Keratinocyte (primary cell): ENCODE data around the gene FCER1G. TPM values are rescaled to one million over a fixed set of nuclear protein-coding genes. Genes with fewer than 3 reads are reported as not detected.

ENCODE experiments used
- DNase-seq: peaks from one replicate; pipeline ENCODE4 v3.0.0-alpha.2; 2011; ENCODE audit warnings: low read depth, missing footprints, low spot score
- FAIRE-seq: peaks from 2 replicates; lab custom pipeline; 2011; peaks lifted over from hg19 to GRCh38; lab: Jason Lieb, UNC
- H2AFZ ChIP-seq: 2 replicates; pipeline ENCODE4 v1.6.0; 2012; ENCODE audit warnings: low read length, control low read depth, inconsistent platforms; ENCODE audit not compliant: control insufficient read depth
- H3K27ac ChIP-seq: 2 replicates; pipeline ENCODE4 v1.5.1; 2011; ENCODE audit warnings: low read length; ENCODE audit not compliant: control insufficient read depth, insufficient read depth
- H3K27me3 ChIP-seq: 3 replicates; pipeline ENCODE4 v1.6.0; 2011; ENCODE audit warnings: low read length; ENCODE audit not compliant: control insufficient read depth, insufficient read depth; ENCODE audit errors: extremely low read depth
- H3K36me3 ChIP-seq, 2 experiments: 2 replicates in 1 of 2; 3 replicates in 1 of 2; pipeline ENCODE4 v1.5.1; 2011; ENCODE audit warnings: low read length in 2 of 2, mild to moderate bottlenecking in 1 of 2; ENCODE audit not compliant: control insufficient read depth in 2 of 2, insufficient read depth in 2 of 2; ENCODE audit errors: extremely low read depth in 1 of 2
- H3K4me1 ChIP-seq: 3 replicates; pipeline ENCODE4 v1.5.1; 2011; ENCODE audit warnings: low read length; ENCODE audit not compliant: control insufficient read depth, insufficient read depth; ENCODE audit errors: extremely low read depth
- H3K4me2 ChIP-seq: 3 replicates; pipeline ENCODE4 v1.6.0; 2011; ENCODE audit warnings: low read depth, low read length; ENCODE audit not compliant: control insufficient read depth, insufficient read depth; ENCODE audit errors: extremely low read depth
- H3K4me3 ChIP-seq, 3 experiments: fragments of 200-600 bp in 1 of 3; sonication (generic) in 1 of 3; 2 replicates in 2 of 3; 3 replicates in 1 of 3; pipeline ENCODE4 v1.5.1; 2011 to 2016; ENCODE audit warnings: low read length in 3 of 3, mild to moderate bottlenecking in 3 of 3, control low read depth in 2 of 3, inconsistent platforms in 1 of 3, low read depth in 1 of 3, mixed read lengths in 1 of 3, mixed run types in 1 of 3, moderate library complexity in 1 of 3; ENCODE audit not compliant: control insufficient read depth in 2 of 3, insufficient read depth in 2 of 3; ENCODE audit errors: extremely low read depth in 1 of 3
- H3K79me2 ChIP-seq: 2 replicates; pipeline ENCODE4 v1.6.0; 2012; ENCODE audit warnings: low read length; ENCODE audit not compliant: control insufficient read depth, insufficient read depth
- H3K9ac ChIP-seq: 3 replicates; pipeline ENCODE4 v1.6.0; 2011; ENCODE audit warnings: low read length; ENCODE audit not compliant: control insufficient read depth, insufficient read depth; ENCODE audit errors: extremely low read depth
- H3K9me1 ChIP-seq: 3 replicates; pipeline ENCODE4 v1.6.0; 2011; ENCODE audit warnings: low read length; ENCODE audit not compliant: control insufficient read depth, insufficient read depth; ENCODE audit errors: extremely low read depth
- H3K9me3 ChIP-seq: 2 replicates; pipeline ENCODE4 v1.5.1; 2012; ENCODE audit warnings: low read depth, low read length; ENCODE audit not compliant: control insufficient read depth
- H4K20me1 ChIP-seq: 3 replicates; pipeline ENCODE4 v1.6.0; 2011; ENCODE audit warnings: low read length; ENCODE audit not compliant: control insufficient read depth, insufficient read depth; ENCODE audit errors: extremely low read depth
- CTCF ChIP-seq, 3 experiments: IDR thresholded peaks in 1 of 3; conservative IDR thresholded peaks in 1 of 3; optimal IDR thresholded peaks in 1 of 3; 2 replicates in 2 of 3; 3 replicates in 1 of 3; pipeline versions ENCODE3 to v1.5.1; 2011; ENCODE audit warnings: low read length in 3 of 3, mild to moderate bottlenecking in 3 of 3, moderate library complexity in 2 of 3, control low read depth in 1 of 3, inconsistent platforms in 1 of 3; ENCODE audit not compliant: insufficient read depth in 2 of 3; ENCODE audit errors: extremely low read depth in 1 of 3
- EZH2 ChIP-seq: IDR thresholded peaks from one replicate; pipeline ENCODE4 v1.6.1; 2012; ENCODE audit warnings: inconsistent platforms, mild to moderate bottlenecking, low read length, moderate library complexity
- dilution Hi-C: fragments of 300-500 bp; cut with MboI; formaldehyde crosslinking; loops from one replicate; pipeline ENCODE4 v1.7.0; 2020; ENCODE audit warnings: low sequenced_read_pairs; ENCODE audit not compliant: extremely low pct_ligation_motif_present
- polyA plus RNA-seq, 5 experiments: library from polyadenylated mRNA; depleted of rRNA in 3 of 5; stranded (reverse) in 3 of 5; stranded (forward) in 1 of 5; unstranded in 1 of 5; fragments of >200 nt; gene quantifications; 1 replicate in 1 of 5; 2 replicates in 3 of 5; 3 replicates in 1 of 5; pipeline versions ENCODE4 v1.2.1 to v1.2.3, GENCODE V29; 2011 to 2012; ENCODE audit warnings: missing spikeins in 2 of 5, low read depth in 1 of 5, low replicate concordance in 1 of 5

FCER1G gene
- polyA plus RNA-seq, 1 donor (not counting 4 experiments of a cell fraction or from before 2014, with no cell fraction given) = 1.2 TPM

DNA sequence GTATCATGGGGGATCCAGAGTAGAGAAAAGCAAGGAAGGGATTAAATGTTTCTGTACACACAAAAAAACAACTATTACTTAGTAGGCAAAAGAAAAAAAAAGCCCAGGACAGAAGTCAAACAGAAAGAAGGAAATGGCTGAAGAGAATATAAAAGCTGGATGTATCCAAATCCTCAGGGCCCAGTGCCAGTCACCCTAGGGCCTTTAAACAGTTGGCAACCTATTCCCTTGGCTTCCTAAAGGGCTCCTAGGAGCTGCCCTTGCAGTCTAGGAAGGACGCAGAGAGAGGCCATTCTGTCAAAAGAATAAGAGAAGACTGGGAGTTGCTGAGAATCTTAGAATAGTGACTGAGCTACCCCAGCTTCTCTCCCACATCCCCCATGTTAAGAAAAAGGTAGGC lies 42.7 kb upstream of the FCER1G start:
- no peaks in the 10 kb centered on the region for H4K20me1 ChIP-seq
- H3K79me2 ChIP-seq = peaks cover 16% of the 10 kb centered on the region
- peaks cover 25 to 39% of the 10 kb centered on the region in 2 experiments for H3K36me3 ChIP-seq
- H3K9ac ChIP-seq = no peak overlapping the region
- no peak overlapping the region for H2AFZ ChIP-seq
- no peaks in the 10 kb centered on the region for H3K9me1 ChIP-seq
- dilution Hi-C loops = no loop called here
- H3K4me3 ChIP-seq = no peak overlapping the region
- TF ChIP-seq CTCF (optimal IDR thresholded peaks at IDR 0.05 in 1 of 3, IDR thresholded peaks at IDR 0.05 in 1 of 3, conservative IDR thresholded peaks at IDR 0.05 in 1 of 3; ENCODE audit: extremely low read depth in 1 of 3, insufficient read depth in 2 of 3, low read length in 3 of 3) (no peak), EZH2 (no peak)
- DNase-seq = no peak
- FAIRE-seq = no peak
- no peaks in the 10 kb centered on the region for H3K27me3 ChIP-seq
- H3K4me1 ChIP-seq = peaks cover 8% of the 10 kb centered on the region
- no peak overlapping the region for H3K4me2 ChIP-seq
- H3K9me3 ChIP-seq = no peaks in the 10 kb centered on the region
- no peak overlapping the region for H3K27ac ChIP-seq

GRCh38 chr1:161172776-161173376 lies 42.2 kb upstream of the FCER1G start:
- Histone ChIP-seq H3K9me3 (no peaks in the 10 kb centered on the region), H3K9ac (no peak overlapping the region), H3K4me3 (no peak overlapping the region), H3K4me2 (no peak overlapping the region), H3K4me1 (peaks cover 13% of the 10 kb centered on the region), H4K20me1 (no peaks in the 10 kb centered on the region), H3K9me1 (no peaks in the 10 kb centered on the region), H2AFZ (no peak overlapping the region), H3K27ac (no peak overlapping the region), H3K79me2 (peaks cover 16% of the 10 kb centered on the region), H3K27me3 (no peaks in the 10 kb centered on the region), H3K36me3 (peaks cover 25 to 39% of the 10 kb centered on the region in 2 experiments)
- TF ChIP-seq CTCF (optimal IDR thresholded peaks at IDR 0.05 in 1 of 3, IDR thresholded peaks at IDR 0.05 in 1 of 3, conservative IDR thresholded peaks at IDR 0.05 in 1 of 3; ENCODE audit: extremely low read depth in 1 of 3, insufficient read depth in 2 of 3, low read length in 3 of 3) (no peak), EZH2 (no peak)
- DNase-seq = no peak
- no peak for FAIRE-seq
- dilution Hi-C loops = no loop called here
